Naive thymus-derived CD8-positive, alpha-beta T cell (primary cell): ENCODE results near the gene TSHZ2. TPM values are rescaled to one million over a fixed set of nuclear protein-coding genes. Genes with fewer than 3 reads are reported as not detected.

Experiments used
- ATAC-seq, 2 donors: fragments of 150-1000 bp; cut with Tn5 transposase in 1 of 2; sonication (Bioruptor Pico), chemical (Tn5 transposase) in 1 of 2; 1 replicate in 1 of 2; 2 replicates in 1 of 2; pipeline ENCODE4 v1.10.0; 2021; ENCODE audit warnings: mild to moderate bottlenecking in 2 of 2, moderate library complexity in 2 of 2
- POLR2A ChIA-PET: fragments of 350-600 bp; sonication (Branson Sonifier 250); formaldehyde crosslinking; loops from one replicate; lab custom pipeline; 2021; ENCODE audit warnings: antibody characterized with exemption; lab: Charles Lee
- DNase-seq, 10 donors: peaks; one replicate each; pipeline versions ENCODE4 v3.0.0 to v3.0.0-alpha.2; 2020 to 2022
- H3K27ac Mint-ChIP-seq, 10 donors: one replicate each; pipeline ENCODE4 v1.8.0; 2020 to 2022; ENCODE audit warnings: mild to moderate bottlenecking in 10 of 10, mixed read lengths in 10 of 10, moderate library complexity in 4 of 10, inconsistent platforms in 1 of 10
- H3K27me3 Mint-ChIP-seq, 5 donors: one replicate each; pipeline ENCODE4 v1.8.0; 2021 to 2022; ENCODE audit warnings: mixed read lengths in 5 of 5
- H3K36me3 Mint-ChIP-seq, 3 donors: one replicate each; pipeline ENCODE4 v1.8.0; 2020 to 2022; ENCODE audit warnings: mixed read lengths in 3 of 3, mild to moderate bottlenecking in 2 of 3, inconsistent platforms in 1 of 3
- H3K4me1 Mint-ChIP-seq, 4 donors: one replicate each; pipeline ENCODE4 v1.8.0; 2021 to 2022; ENCODE audit warnings: mixed read lengths in 4 of 4
- H3K4me3 Mint-ChIP-seq, 10 donors: one replicate each; pipeline ENCODE4 v1.8.0; 2020 to 2022; ENCODE audit warnings: mild to moderate bottlenecking in 10 of 10, mixed read lengths in 10 of 10, moderate library complexity in 6 of 10, inconsistent platforms in 1 of 10
- H3K9me3 Mint-ChIP-seq, 9 donors: one replicate each; pipeline ENCODE4 v1.8.0; 2020 to 2022; ENCODE audit warnings: mixed read lengths in 9 of 9, mild to moderate bottlenecking in 3 of 9, inconsistent platforms in 1 of 9, moderate library complexity in 1 of 9
- polyA plus RNA-seq, 3 donors: library from polyadenylated mRNA; unstranded; fragments of 300-500 nt; fragmentation: Illumina TruSeq; gene quantifications; one replicate each; pipeline ENCODE4 v1.2.3, GENCODE V29; 2021
- total RNA-seq, 8 experiments: library from RNA in 2 of 8; stranded (reverse) in 2 of 8; gene quantifications; one replicate each; pipeline ENCODE4 v1.2.3 and lab custom pipeline; 2021 to 2026

The TSHZ2 gene
- total and polyA plus RNA-seq, 5 experiments from 2014 or later, result 0.42 to 10.0 (median 5.1) TPM; not detected in 1

DNA sequence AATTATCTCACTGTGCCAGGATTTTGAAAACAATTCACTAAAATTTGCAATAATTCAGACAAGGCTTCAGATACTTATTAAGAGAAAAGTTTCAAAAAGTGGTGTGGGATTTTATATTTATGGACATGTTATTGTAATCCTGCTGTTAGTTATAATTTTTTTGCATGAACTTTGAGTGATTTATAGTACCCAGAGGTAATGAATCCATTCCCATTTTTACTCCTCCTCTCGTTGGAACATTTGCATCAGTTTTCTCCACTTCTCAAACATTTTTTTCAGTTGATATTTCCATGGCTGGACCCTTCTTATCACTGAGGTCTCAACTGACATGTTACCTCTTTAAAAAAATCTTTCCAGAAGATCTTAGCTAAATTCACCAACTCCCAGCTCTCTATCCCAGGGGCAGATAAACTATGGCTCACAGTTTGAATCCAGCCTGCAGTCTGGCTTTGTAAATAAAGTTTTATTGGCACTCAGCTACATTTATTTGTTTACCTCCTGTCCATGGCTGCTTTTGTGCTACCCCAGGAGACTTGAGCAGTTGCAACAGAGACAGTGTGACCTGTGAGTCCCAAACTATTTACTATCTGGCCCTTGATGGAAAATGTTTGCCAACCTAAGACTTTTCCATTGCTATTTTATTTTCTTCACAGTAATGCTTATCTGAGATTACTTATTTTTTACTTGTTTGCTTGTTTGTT is 83.4 kb downstream of the TSHZ2 start:
- no peak for ATAC-seq

DNA sequence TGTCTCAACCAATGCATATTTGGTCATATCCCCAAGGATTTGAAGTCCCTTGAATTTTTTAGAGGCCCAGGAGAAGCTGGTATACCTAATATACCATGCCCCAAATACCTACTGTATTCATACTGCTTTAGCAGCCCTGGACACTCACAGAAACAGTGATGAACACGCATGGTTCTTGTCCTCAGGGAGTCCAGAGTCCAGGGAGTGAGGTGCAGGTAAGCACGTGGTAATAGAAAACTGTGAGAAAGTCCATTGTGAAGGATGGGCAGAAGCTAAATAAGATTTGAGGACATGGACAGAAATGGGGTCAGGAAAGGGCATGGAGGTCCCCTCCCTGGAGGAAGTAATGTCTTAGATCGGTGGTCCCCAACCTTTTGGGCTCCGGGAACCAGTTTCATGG is 85.4 kb downstream of the TSHZ2 start:
- DNase-seq (no peak), ATAC-seq (no peak)
- Mint-ChIP-seq H3K27me3 (peaks cover 0 to 10% (median 7%) of the 10 kb centered on the region in 5 donors), H3K9me3 (peaks cover 0 to 6% (median 0%) of the 10 kb centered on the region in 9 donors), H3K27ac (peak overlapping the region in 1 of 10 donors; percentile 45), H3K4me1 (peaks cover 8 to 18% (median 17%) of the 10 kb centered on the region in 4 donors), H3K36me3 (peaks cover 0 to 4% (median 3%) of the 10 kb centered on the region in 3 donors), H3K4me3 (no peak overlapping the region)
- POLR2A ChIA-PET, result no interaction called here

More for the DNA sequence above, 83.4 kb downstream of the TSHZ2 start:
- Mint-ChIP-seq H3K4me1 (peaks cover 0 to 2% (median 0%) of the 10 kb centered on the region in 4 donors), H3K36me3 (peaks cover 0 to 4% (median 3%) of the 10 kb centered on the region in 3 donors), H3K27me3 (peaks cover 0 to 10% (median 7%) of the 10 kb centered on the region in 5 donors), H3K27ac (no peak overlapping the region), H3K9me3 (peaks cover 0 to 6% (median 0%) of the 10 kb centered on the region in 9 donors), H3K4me3 (no peak overlapping the region)
- DNase-seq, result no peak
- POLR2A ChIA-PET, result no interaction called here

DNA sequence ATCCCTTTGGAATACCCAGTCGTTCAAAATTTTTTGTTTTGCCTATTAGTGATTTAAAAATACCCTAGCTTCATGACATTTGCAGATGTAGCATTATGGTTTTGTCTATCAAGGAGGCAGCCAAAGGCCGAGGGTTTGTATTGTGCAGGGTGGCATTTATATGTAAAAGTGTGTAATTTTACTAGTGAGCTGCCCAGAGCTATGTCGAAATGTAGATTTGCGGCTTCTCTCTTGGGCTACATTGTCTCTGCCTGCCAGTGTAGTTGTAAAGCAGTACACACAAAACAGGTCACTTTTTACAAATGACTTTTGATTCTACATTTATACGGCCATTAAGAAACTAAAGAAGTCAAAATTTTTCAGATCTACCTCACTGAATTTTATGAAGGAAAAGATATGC is 87.7 kb downstream of the TSHZ2 start:
- no peak for DNase-seq
- POLR2A ChIA-PET, result no interaction called here
- H3K36me3 Mint-ChIP-seq, result peaks cover 0 to 4% (median 3%) of the 10 kb centered on the region in 3 donors

DNA sequence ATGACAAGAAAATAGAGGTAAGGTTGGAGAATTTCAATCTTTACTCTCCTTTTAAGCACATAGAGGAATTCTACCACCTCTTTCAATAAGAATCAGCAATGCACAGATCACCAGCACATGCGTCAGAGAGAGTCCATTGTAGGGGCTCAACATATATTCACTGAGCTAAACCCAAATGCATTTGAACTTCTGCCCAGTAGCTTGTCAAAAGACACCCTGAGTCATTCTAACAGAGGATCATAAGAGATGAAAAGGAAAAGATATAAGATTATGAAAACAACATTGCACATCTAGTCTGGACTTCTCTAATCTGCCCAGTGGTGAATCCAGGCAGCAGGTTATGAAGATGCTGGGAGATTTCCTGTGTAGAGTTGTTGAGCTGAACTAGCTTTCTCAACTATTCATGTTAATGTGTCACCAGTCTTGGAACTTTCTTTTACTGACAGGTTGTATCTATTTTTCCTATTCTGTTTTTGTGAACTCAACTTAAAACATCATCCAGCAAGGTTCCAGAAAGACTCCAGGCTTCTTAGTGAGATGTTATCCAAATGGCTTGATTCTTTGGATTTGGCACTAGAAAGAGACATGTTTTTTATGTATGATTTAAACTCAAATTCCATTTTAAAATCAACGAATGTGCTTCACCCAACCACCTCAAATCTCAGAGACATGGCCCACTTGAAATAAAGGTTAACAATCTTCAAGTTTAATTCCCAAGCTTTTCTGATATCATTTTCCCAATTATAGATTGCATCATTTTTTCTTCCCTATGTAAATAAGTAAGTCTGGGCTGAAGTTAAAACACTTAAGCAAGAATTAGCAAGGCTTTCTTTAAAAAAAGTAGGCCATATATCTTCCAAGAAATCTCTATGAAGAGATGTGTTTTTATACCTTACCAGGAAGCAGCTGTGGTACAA is 89.3 kb downstream of the TSHZ2 start:
- ATAC-seq (no peak), DNase-seq (no peak)
- POLR2A ChIA-PET, result interaction anchor here (0.6 kb wide), 1 partner anchor 60 kb away, joined by 3 read pairs; no protein-coding TSS in a partner anchor
- H3K36me3 Mint-ChIP-seq, result peaks cover 0 to 4% (median 3%) of the 10 kb centered on the region in 3 donors
- peaks cover 7 to 19% (median 17%) of the 10 kb centered on the region in 4 donors for H3K4me1 Mint-ChIP-seq
- H3K9me3 Mint-ChIP-seq, result peaks cover 0 to 6% (median 0%) of the 10 kb centered on the region in 9 donors
- H3K27me3 Mint-ChIP-seq, result peaks cover 0 to 8% (median 4%) of the 10 kb centered on the region in 5 donors
- peak overlapping the region in 2 of 10 donors; percentile 10 to 47 for H3K27ac Mint-ChIP-seq
- peak overlapping the region in 2 of 10 donors; percentile 11 to 19 for H3K4me3 Mint-ChIP-seq

More for the DNA sequence above, 87.7 kb downstream of the TSHZ2 start:
- peaks cover 0 to 10% (median 7%) of the 10 kb centered on the region in 5 donors for H3K27me3 Mint-ChIP-seq
- no peak overlapping the region for H3K27ac Mint-ChIP-seq
- H3K4me1 Mint-ChIP-seq, result peaks cover 7 to 19% (median 17%) of the 10 kb centered on the region in 4 donors
- H3K4me3 Mint-ChIP-seq, result no peak overlapping the region
- no peak for ATAC-seq
- peaks cover 0 to 6% (median 0%) of the 10 kb centered on the region in 9 donors for H3K9me3 Mint-ChIP-seq

DNA sequence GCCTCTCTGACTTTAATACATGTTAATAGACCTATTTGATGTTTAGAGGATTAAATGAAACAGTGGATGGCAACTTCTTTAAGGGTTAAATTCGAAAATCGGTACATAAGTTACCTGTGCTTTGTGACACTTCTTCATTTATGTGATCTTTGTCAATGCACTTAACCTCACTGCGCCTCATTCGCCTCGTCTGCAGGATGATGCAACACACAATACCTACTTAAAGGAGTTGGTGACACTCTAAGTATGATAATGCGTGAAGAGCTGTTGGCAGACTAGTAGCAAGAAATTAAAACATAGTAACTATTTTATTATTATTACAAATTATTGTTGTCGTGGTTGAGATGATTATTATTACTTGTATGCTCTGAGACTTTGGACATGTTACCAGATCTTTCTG is 92.8 kb downstream of the TSHZ2 start:
- POLR2A ChIA-PET, result no interaction called here
- peaks cover 0 to 17% (median 3%) of the 10 kb centered on the region in 9 donors for H3K9me3 Mint-ChIP-seq
- H3K4me1 Mint-ChIP-seq, result peaks cover 7 to 19% (median 17%) of the 10 kb centered on the region in 4 donors

DNA sequence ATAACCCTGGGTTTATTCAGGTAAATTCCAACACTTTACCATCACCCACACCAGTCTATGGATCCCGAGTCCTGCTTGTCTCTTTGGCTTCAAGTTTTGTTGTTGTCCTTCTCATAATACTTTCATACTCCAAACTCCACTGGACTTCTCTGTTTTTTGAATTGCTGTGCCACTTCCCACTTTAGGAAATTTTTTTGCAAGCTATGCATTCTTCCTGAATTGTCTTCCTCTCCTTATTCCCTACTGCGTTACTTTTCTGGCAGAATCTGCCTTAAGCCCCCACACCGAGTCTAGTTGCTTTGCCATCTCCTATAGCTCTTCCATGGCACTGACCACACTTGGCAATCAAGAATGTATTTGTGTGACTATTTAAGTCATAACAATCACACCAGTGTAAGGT is 96.1 kb downstream of the TSHZ2 start:
- H3K36me3 Mint-ChIP-seq, result peaks cover 0 to 17% (median 15%) of the 10 kb centered on the region in 3 donors
- H3K27ac Mint-ChIP-seq, result peak overlapping the region in 1 of 10 donors; percentile 61
- H3K4me3 Mint-ChIP-seq, result no peak overlapping the region
- no peak for ATAC-seq
- peaks cover 4 to 12% (median 10%) of the 10 kb centered on the region in 4 donors for H3K4me1 Mint-ChIP-seq
- DNase-seq, result no peak
- POLR2A ChIA-PET, result no interaction called here
- peaks cover 6 to 27% (median 17%) of the 10 kb centered on the region in 5 donors for H3K27me3 Mint-ChIP-seq
- H3K9me3 Mint-ChIP-seq, result peaks cover 0 to 17% (median 3%) of the 10 kb centered on the region in 9 donors

More for the DNA sequence above, 92.8 kb downstream of the TSHZ2 start:
- Mint-ChIP-seq H3K4me3 (no peak overlapping the region), H3K27ac (no peak overlapping the region), H3K36me3 (peaks cover 0 to 17% (median 15%) of the 10 kb centered on the region in 3 donors), H3K27me3 (peaks cover 2 to 19% (median 10%) of the 10 kb centered on the region in 5 donors)
- ATAC-seq (no peak), DNase-seq (no peak)

DNA sequence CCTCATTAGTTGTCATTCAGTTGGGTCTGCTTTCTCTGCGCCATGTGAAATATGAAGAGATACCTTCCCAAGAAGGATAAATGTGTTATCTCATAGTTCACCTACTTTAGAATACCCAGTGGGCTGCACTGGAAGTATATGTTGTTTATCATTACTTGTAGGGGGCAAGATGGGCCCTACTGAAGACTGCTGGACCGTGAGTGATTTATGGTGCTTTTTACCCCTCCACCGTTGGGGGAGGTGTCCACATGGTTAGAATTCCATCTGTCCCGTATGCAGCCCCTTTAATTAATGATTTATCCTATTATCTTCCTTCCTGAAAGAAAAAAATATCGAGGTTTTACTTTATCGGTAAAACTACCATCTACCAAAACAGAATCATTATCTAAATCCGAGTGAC is 97.0 kb downstream of the TSHZ2 start:
- H3K27me3 Mint-ChIP-seq, result peaks cover 10 to 32% (median 18%) of the 10 kb centered on the region in 5 donors
- peaks cover 0 to 17% (median 15%) of the 10 kb centered on the region in 3 donors for H3K36me3 Mint-ChIP-seq
- H3K4me1 Mint-ChIP-seq, result peaks cover 4 to 12% (median 10%) of the 10 kb centered on the region in 4 donors
- H3K27ac Mint-ChIP-seq, result no peak overlapping the region
- peaks cover 0 to 17% (median 3%) of the 10 kb centered on the region in 9 donors for H3K9me3 Mint-ChIP-seq
- ATAC-seq (no peak), DNase-seq (no peak)
- H3K4me3 Mint-ChIP-seq, result no peak overlapping the region
- POLR2A ChIA-PET, result no interaction called here

DNA sequence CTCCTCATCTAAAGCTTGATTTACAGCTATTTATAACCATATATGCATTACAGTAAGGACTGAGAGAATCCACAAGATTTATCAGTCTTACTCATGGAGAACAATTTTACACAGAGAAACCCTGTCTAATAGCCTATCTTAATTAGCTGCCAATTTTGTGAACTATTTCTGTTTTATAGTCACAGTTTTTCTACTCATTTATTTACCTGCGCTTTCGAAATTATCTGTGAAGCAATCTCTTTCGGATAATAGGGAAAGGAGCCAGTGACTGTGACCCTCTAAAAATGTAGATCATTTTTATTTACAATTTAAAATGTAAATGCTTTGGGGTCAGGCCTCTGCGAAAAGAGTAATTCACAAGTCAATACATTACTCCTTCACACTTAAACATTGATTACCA is 98.1 kb downstream of the TSHZ2 start:
- Mint-ChIP-seq H3K27ac (no peak overlapping the region), H3K4me3 (no peak overlapping the region), H3K9me3 (peaks cover 0 to 17% (median 3%) of the 10 kb centered on the region in 9 donors), H3K4me1 (peaks cover 4 to 12% (median 10%) of the 10 kb centered on the region in 4 donors), H3K27me3 (peaks cover 10 to 35% (median 18%) of the 10 kb centered on the region in 5 donors), H3K36me3 (peaks cover 0 to 17% (median 15%) of the 10 kb centered on the region in 3 donors)
- ATAC-seq, result no peak
- POLR2A ChIA-PET, result interaction anchor here (0.6 kb wide), 1 partner anchor 16 kb away, joined by 3 read pairs; no protein-coding TSS in a partner anchor
- no peak for DNase-seq

DNA sequence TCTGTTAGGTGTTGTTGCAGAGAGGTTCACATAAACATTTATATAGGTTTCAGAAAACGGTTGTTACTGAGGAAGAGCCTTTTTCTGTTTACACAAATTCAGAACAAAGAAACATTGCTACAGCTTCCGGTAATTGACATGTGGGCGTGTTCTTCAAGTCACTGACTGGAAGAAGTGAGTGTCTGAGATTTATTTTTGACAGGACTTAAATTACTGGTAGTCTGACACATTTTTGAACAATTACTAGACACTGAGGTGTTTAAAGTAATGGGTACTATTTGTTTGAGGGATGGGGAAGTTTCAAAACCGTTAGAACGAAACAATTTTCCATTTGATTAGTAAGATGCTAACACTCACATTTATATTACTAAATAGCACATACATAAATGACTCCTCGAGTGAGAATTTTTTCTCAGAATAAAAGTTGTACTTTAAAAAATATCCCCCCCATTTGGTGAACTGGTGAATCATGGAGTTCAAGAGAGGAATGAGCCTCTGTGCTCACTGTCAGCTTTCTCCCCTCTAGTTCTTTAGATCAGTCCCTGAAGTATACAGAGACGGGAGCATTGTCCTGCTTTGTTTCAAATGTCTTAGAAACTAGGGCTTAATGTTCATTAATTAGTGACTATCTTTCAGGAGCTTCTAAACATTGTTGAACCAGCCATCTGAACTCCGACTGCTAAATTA is 98.7 kb downstream of the TSHZ2 start:
- H3K4me1 Mint-ChIP-seq, result peaks cover 4 to 12% (median 10%) of the 10 kb centered on the region in 4 donors
- DNase-seq (peak in 1 of 10 donors; percentile 16), ATAC-seq (no peak)
- peaks cover 0 to 17% (median 15%) of the 10 kb centered on the region in 3 donors for H3K36me3 Mint-ChIP-seq
- peak overlapping the region in 1 of 10 donors; percentile 18 for H3K4me3 Mint-ChIP-seq
- peaks cover 0 to 17% (median 3%) of the 10 kb centered on the region in 9 donors for H3K9me3 Mint-ChIP-seq
- no peak overlapping the region for H3K27ac Mint-ChIP-seq
- POLR2A ChIA-PET, result no interaction called here
- peaks cover 10 to 35% (median 18%) of the 10 kb centered on the region in 5 donors for H3K27me3 Mint-ChIP-seq

DNA sequence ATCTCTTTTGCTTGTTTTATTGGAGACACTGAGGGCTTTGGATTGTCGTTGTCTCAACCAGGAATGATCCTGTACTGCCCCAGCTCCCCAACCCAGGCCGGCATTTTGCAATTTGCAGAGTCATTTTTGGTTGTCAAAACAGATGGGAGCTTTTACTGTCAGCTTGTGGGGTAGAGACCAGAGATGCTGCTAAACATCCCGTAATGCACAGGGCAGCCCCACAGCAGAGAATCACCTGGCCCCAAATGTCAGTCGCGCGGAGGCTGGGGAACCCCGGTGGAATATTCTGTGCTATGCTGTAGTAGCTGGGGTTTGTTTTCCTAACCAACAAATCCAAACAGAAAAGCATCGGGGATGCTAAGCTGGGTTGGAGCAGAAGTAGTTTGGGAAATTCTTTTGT is 99.7 kb downstream of the TSHZ2 start:
- DNase-seq (no peak), ATAC-seq (no peak)
- Mint-ChIP-seq H3K4me3 (no peak overlapping the region), H3K36me3 (peaks cover 0 to 15% (median 14%) of the 10 kb centered on the region in 3 donors), H3K27ac (peak overlapping the region in 1 of 10 donors; percentile 44), H3K27me3 (peaks cover 10 to 29% (median 18%) of the 10 kb centered on the region in 5 donors), H3K4me1 (peaks cover 4 to 12% (median 10%) of the 10 kb centered on the region in 4 donors), H3K9me3 (peaks cover 0 to 17% (median 3%) of the 10 kb centered on the region in 9 donors)
- POLR2A ChIA-PET, result no interaction called here

DNA sequence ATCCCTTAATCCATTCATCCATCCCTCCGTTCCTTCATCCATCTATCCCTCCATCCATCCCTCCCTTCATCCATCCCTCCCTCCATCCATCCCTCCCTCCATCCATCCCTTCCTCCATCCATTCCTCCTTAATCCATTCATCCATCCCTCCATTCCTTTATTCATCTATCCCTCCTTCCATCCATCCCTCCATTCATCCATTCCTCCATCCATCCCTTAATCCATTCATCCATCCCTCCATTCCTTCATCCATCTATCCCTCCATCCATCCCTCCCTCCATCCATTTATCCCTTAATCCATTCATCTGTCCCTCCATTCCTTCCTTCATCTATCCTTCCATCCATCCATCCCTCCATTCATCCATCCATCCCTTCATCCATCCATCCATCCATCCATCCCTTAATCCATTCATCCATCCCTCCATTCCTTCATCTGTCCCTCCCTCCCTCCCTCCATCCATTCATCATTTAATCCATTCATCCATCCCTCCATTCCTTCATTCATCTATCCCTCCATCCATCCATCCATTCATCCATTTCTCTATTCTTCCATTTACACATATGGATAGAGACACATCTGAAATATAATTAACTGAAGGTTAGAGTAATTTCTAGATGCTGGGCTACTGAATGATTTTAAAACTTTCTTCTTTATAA is 100.9 kb downstream of the TSHZ2 start:
- H3K27me3 Mint-ChIP-seq, result peaks cover 10 to 20% (median 15%) of the 10 kb centered on the region in 5 donors
- DNase-seq, result no peak
- H3K36me3 Mint-ChIP-seq, result peaks cover 0 to 4% (median 3%) of the 10 kb centered on the region in 3 donors
- no peak overlapping the region for H3K4me3 Mint-ChIP-seq
- peaks cover 4 to 12% (median 10%) of the 10 kb centered on the region in 4 donors for H3K4me1 Mint-ChIP-seq
- H3K27ac Mint-ChIP-seq, result peak overlapping the region in 1 of 10 donors; percentile 22
- POLR2A ChIA-PET, result no interaction called here
- ATAC-seq, result no peak
- peaks cover 0 to 8% (median 3%) of the 10 kb centered on the region in 9 donors for H3K9me3 Mint-ChIP-seq
